Mammary epithelial cell (primary cell): ENCODE measurements around the gene SPDYE2B.
"Not testable (repeated sequence)": the region's sequence is repeated elsewhere in the genome, so short reads cannot be mapped to it uniquely, and the experiment has no call there.

Experiments
- EZH2 ChIP-seq: IDR thresholded peaks from 2 replicates; pipeline ENCODE4 v1.6.1; 2012; ENCODE audit warnings: low read length, inconsistent platforms, borderline replicate concordance
- TF ChIP-seq, protein P1 (sequence below), 2 donors: IDR thresholded peaks in 1 of 2; conservative IDR thresholded peaks in 1 of 2; 2 replicates each; pipeline ENCODE4 v1.5.1; 2011 to 2012; ENCODE audit warnings: inconsistent platforms in 2 of 2, low read length in 2 of 2, mild to moderate bottlenecking in 2 of 2, control low read depth in 1 of 2, low read depth in 1 of 2; ENCODE audit not compliant: insufficient read depth in 1 of 2; ENCODE audit errors: extremely low read depth in 1 of 2

- TF ChIP-seq, protein P1, sequence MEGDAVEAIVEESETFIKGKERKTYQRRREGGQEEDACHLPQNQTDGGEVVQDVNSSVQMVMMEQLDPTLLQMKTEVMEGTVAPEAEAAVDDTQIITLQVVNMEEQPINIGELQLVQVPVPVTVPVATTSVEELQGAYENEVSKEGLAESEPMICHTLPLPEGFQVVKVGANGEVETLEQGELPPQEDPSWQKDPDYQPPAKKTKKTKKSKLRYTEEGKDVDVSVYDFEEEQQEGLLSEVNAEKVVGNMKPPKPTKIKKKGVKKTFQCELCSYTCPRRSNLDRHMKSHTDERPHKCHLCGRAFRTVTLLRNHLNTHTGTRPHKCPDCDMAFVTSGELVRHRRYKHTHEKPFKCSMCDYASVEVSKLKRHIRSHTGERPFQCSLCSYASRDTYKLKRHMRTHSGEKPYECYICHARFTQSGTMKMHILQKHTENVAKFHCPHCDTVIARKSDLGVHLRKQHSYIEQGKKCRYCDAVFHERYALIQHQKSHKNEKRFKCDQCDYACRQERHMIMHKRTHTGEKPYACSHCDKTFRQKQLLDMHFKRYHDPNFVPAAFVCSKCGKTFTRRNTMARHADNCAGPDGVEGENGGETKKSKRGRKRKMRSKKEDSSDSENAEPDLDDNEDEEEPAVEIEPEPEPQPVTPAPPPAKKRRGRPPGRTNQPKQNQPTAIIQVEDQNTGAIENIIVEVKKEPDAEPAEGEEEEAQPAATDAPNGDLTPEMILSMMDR (conservative IDR thresholded peaks at IDR 0.05 in 1 of 2, IDR thresholded peaks at IDR 0.05 in 1 of 2; ENCODE audit: extremely low read depth in 1 of 2, insufficient read depth in 1 of 2, low read depth in 1 of 2, low read length in 2 of 2), result not testable (repeated sequence)
- TF ChIP-seq EZH2, result not testable (repeated sequence)
Observed at GRCh38 chr7:102606848-102607247, 43.3 kb upstream of the SPDYE2B start.
